ENCODE measurements around the gene SPATS1. TPM values are rescaled to one million over a fixed set of nuclear protein-coding genes. Genes with fewer than 3 reads are reported as not detected.
A peak's percentile ranks its signal among the peaks of the same experiment; 100 is the strongest.

The SPATS1 gene
- total and polyA plus RNA-seq, 2 of the 13 experiments (the other 11 are each of a cell fraction or from before 2014, with no cell fraction given): not detected

DNA sequence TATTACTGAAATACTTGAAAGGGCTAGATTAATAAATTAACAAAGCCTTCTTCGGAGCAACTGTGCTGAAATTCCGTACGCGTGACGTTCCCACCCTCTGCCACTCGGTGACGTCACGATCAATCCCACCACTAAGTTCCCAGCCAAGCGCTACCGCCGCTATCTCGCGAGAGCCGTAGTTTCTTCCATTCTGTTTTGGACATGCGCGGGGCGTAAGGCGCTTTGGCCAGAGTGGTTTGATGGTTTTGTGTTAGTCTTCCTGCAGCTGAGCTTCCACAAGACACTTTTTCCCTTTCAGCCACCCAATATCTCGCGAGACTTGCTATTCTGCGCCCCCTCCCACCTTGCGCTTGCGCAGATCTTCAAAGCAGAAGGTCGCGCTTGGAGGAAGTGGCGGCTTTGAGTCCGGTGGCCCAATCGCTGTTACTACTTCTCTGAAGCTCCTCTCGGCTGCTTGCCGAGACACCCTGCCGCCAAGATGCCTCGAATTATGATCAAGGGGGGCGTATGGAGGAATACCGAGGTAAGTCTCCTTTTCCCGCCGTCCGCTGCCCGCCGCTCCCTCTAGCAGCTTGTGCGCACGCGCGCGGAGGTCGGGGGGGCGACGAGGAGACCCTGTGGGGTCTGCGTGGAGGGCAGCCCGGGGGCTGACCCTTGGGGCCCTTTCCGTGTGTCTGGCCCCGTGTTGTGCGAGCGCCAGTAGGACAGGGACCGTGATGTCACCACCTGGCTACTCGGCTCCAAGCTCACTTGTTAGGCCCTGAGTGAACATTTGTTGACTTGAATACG lies 45.1 kb downstream of the SPATS1 start, which contains the start of gene CDC5L (continued):
- peak; percentile 20; the same call in 1 of the 2 replicates for TF ChIP-seq ZNF782 (CRISPR knock-in tag; IDR thresholded peaks at IDR 0.05; ENCODE audit: borderline replicate concordance)
- 0 out of 2 replicates have a peak, but pooled peaks have one; percentile 26 for TF ChIP-seq HOXD1 (CRISPR knock-in tag; IDR thresholded peaks at IDR 0.05)
- peak; percentile 17 for TF ChIP-seq SP4 (CRISPR knock-in tag; IDR thresholded peaks at IDR 0.05)
- TF ChIP-seq, protein P1, sequence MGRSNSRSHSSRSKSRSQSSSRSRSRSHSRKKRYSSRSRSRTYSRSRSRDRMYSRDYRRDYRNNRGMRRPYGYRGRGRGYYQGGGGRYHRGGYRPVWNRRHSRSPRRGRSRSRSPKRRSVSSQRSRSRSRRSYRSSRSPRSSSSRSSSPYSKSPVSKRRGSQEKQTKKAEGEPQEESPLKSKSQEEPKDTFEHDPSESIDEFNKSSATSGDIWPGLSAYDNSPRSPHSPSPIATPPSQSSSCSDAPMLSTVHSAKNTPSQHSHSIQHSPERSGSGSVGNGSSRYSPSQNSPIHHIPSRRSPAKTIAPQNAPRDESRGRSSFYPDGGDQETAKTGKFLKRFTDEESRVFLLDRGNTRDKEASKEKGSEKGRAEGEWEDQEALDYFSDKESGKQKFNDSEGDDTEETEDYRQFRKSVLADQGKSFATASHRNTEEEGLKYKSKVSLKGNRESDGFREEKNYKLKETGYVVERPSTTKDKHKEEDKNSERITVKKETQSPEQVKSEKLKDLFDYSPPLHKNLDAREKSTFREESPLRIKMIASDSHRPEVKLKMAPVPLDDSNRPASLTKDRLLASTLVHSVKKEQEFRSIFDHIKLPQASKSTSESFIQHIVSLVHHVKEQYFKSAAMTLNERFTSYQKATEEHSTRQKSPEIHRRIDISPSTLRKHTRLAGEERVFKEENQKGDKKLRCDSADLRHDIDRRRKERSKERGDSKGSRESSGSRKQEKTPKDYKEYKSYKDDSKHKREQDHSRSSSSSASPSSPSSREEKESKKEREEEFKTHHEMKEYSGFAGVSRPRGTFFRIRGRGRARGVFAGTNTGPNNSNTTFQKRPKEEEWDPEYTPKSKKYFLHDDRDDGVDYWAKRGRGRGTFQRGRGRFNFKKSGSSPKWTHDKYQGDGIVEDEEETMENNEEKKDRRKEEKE (IDR thresholded peaks at IDR 0.05): no peak
- TF ChIP-seq ZNF225 (CRISPR knock-in tag; IDR thresholded peaks at IDR 0.05): 0 out of 2 replicates have a peak, but pooled peaks have one; percentile 37
- TF ChIP-seq, protein P2, sequence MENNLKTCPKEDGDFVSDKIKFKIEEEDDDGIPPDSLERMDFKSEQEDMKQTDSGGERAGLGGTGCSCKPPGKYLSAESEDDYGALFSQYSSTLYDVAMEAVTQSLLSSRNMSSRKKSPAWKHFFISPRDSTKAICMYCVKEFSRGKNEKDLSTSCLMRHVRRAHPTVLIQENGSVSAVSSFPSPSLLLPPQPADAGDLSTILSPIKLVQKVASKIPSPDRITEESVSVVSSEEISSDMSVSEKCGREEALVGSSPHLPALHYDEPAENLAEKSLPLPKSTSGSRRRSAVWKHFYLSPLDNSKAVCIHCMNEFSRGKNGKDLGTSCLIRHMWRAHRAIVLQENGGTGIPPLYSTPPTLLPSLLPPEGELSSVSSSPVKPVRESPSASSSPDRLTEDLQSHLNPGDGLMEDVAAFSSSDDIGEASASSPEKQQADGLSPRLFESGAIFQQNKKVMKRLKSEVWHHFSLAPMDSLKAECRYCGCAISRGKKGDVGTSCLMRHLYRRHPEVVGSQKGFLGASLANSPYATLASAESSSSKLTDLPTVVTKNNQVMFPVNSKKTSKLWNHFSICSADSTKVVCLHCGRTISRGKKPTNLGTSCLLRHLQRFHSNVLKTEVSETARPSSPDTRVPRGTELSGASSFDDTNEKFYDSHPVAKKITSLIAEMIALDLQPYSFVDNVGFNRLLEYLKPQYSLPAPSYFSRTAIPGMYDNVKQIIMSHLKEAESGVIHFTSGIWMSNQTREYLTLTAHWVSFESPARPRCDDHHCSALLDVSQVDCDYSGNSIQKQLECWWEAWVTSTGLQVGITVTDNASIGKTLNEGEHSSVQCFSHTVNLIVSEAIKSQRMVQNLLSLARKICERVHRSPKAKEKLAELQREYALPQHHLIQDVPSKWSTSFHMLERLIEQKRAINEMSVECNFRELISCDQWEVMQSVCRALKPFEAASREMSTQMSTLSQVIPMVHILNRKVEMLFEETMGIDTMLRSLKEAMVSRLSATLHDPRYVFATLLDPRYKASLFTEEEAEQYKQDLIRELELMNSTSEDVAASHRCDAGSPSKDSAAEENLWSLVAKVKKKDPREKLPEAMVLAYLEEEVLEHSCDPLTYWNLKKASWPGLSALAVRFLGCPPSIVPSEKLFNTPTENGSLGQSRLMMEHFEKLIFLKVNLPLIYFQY (CRISPR knock-in tag; IDR thresholded peaks at IDR 0.05; ENCODE audit: borderline replicate concordance): peak; percentile 81; the same call in 1 of the 2 replicates
- TF ChIP-seq, protein P3, sequence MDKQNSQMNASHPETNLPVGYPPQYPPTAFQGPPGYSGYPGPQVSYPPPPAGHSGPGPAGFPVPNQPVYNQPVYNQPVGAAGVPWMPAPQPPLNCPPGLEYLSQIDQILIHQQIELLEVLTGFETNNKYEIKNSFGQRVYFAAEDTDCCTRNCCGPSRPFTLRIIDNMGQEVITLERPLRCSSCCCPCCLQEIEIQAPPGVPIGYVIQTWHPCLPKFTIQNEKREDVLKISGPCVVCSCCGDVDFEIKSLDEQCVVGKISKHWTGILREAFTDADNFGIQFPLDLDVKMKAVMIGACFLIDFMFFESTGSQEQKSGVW (CRISPR knock-in tag; IDR thresholded peaks at IDR 0.05; ENCODE audit: borderline replicate concordance): no peak; the same call in 1 of the 2 replicates
- TF ChIP-seq IKZF1 (IDR thresholded peaks at IDR 0.05): no peak
- peak; percentile 85 for TF ChIP-seq ZFP36L1 (CRISPR knock-in tag; IDR thresholded peaks at IDR 0.05)
- TF ChIP-seq NFE2L1 (CRISPR knock-in tag; IDR thresholded peaks at IDR 0.05; ENCODE audit: borderline replicate concordance): peak; percentile 65; the same call in 1 of the 2 replicates
- no peak for TF ChIP-seq MAFF (IDR thresholded peaks at IDR 0.05; ENCODE audit: low read depth, low read length)
- TF ChIP-seq ZNF550 (CRISPR knock-in tag; IDR thresholded peaks at IDR 0.05; ENCODE audit: borderline replicate concordance): no peak
- TF ChIP-seq, protein P4, sequence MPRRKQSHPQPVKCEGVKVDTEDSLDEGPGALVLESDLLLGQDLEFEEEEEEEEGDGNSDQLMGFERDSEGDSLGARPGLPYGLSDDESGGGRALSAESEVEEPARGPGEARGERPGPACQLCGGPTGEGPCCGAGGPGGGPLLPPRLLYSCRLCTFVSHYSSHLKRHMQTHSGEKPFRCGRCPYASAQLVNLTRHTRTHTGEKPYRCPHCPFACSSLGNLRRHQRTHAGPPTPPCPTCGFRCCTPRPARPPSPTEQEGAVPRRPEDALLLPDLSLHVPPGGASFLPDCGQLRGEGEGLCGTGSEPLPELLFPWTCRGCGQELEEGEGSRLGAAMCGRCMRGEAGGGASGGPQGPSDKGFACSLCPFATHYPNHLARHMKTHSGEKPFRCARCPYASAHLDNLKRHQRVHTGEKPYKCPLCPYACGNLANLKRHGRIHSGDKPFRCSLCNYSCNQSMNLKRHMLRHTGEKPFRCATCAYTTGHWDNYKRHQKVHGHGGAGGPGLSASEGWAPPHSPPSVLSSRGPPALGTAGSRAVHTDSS (CRISPR knock-in tag; conservative IDR thresholded peaks at IDR 0.05): no peak
- peak; percentile 70; the same call in 1 of the 2 replicates for TF ChIP-seq KLF15 (CRISPR knock-in tag; IDR thresholded peaks at IDR 0.05; ENCODE audit: borderline replicate concordance)
- TF ChIP-seq GZF1 (CRISPR knock-in tag; IDR thresholded peaks at IDR 0.05): peak; percentile 57; the same call in 1 of the 2 replicates
- TF ChIP-seq, protein P5, sequence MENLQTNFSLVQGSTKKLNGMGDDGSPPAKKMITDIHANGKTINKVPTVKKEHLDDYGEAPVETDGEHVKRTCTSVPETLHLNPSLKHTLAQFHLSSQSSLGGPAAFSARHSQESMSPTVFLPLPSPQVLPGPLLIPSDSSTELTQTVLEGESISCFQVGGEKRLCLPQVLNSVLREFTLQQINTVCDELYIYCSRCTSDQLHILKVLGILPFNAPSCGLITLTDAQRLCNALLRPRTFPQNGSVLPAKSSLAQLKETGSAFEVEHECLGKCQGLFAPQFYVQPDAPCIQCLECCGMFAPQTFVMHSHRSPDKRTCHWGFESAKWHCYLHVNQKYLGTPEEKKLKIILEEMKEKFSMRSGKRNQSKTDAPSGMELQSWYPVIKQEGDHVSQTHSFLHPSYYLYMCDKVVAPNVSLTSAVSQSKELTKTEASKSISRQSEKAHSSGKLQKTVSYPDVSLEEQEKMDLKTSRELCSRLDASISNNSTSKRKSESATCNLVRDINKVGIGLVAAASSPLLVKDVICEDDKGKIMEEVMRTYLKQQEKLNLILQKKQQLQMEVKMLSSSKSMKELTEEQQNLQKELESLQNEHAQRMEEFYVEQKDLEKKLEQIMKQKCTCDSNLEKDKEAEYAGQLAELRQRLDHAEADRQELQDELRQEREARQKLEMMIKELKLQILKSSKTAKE (CRISPR knock-in tag; IDR thresholded peaks at IDR 0.05; ENCODE audit: borderline replicate concordance): 0 out of 2 replicates have a peak, but pooled peaks have one; percentile 45
- no peak for TF ChIP-seq DNMT1 (CRISPR knock-in tag; IDR thresholded peaks at IDR 0.05)

All from HepG2 (cell line).